Thyroid gland (tissue), 4 donors: ENCODE data around the gene PPIL6. TPM values are rescaled to one million over a fixed set of nuclear protein-coding genes. Genes with fewer than 3 reads are reported as not detected.
A peak's percentile ranks its signal among the peaks of the same experiment; 100 is the strongest.

ENCODE experiments used
- DNase-seq, 2 donors: peaks; one replicate each; pipeline ENCODE4 v3.0.0-alpha.2; 2019
- H3K27ac ChIP-seq, 3 donors: fragments of 200-600 bp; sonication (generic); 1 replicate in 2 of 3; 2 replicates in 1 of 3; pipeline ENCODE4 v1.5.1; 2016 to 2019; ENCODE audit warnings: mild to moderate bottlenecking in 1 of 3, moderate library complexity in 1 of 3
- H3K27me3 ChIP-seq: fragments of 200-600 bp; sonication (generic); one replicate; pipeline ENCODE4 v1.5.1; 2019
- H3K36me3 ChIP-seq, 2 donors: fragments of 200-600 bp; sonication (generic); one replicate each; pipeline ENCODE4 v1.5.1; 2016 to 2019
- H3K4me1 ChIP-seq, 2 donors: fragments of 200-600 bp; sonication (generic); one replicate each; pipeline ENCODE4 v1.5.1; 2017 to 2019
- H3K4me3 ChIP-seq, 3 donors: fragments of 200-600 bp; sonication (generic); replicated peaks in 1 of 3; 1 replicate in 2 of 3; 2 replicates in 1 of 3; pipeline ENCODE4 v1.5.1; 2016; ENCODE audit warnings: mild to moderate bottlenecking in 1 of 3
- H3K9me3 ChIP-seq: fragments of 200-600 bp; sonication (generic); one replicate; pipeline ENCODE4 v1.5.1; 2017
- CTCF ChIP-seq, 6 experiments: fragments of 200-600 bp in 3 of 6; fragments of 450-650 bp in 3 of 6; sonication (generic) in 3 of 6; IDR thresholded peaks; one replicate each; pipeline ENCODE4 v1.5.1; 2016 to 2019; ENCODE audit warnings: antibody characterized with exemption in 6 of 6, mild to moderate bottlenecking in 2 of 6, inconsistent platforms in 1 of 6, moderate library complexity in 1 of 6
- POLR2A ChIP-seq, 2 donors: fragments of 450-650 bp; IDR thresholded peaks; one replicate each; pipeline ENCODE4 v1.6.1; 2017; ENCODE audit warnings: antibody characterized with exemption in 2 of 2, mild to moderate bottlenecking in 2 of 2, moderate library complexity in 1 of 2
- WGBS, 2 donors: methylation state at CpG; one replicate each; pipeline ENCODE4 v1.1.5; 2017; 5-methylcytosine and 5-hydroxymethylcytosine counted together
- intact Hi-C: fragments of 100-400 bp; cut with DNase I; formaldehyde crosslinking; loops from one replicate; pipeline ENCODE4 v1.15.1; 2023
- total RNA-seq, 4 donors: library from RNA; depleted of rRNA; stranded (reverse); fragments of >200 nt; gene quantifications; one replicate each; pipeline ENCODE4 v1.2.3, GENCODE V29; 2016

PPIL6 gene
- total RNA-seq, 4 donors from 2014 or later = 20.1 to 31.2 (median 27.0) TPM

DNA sequence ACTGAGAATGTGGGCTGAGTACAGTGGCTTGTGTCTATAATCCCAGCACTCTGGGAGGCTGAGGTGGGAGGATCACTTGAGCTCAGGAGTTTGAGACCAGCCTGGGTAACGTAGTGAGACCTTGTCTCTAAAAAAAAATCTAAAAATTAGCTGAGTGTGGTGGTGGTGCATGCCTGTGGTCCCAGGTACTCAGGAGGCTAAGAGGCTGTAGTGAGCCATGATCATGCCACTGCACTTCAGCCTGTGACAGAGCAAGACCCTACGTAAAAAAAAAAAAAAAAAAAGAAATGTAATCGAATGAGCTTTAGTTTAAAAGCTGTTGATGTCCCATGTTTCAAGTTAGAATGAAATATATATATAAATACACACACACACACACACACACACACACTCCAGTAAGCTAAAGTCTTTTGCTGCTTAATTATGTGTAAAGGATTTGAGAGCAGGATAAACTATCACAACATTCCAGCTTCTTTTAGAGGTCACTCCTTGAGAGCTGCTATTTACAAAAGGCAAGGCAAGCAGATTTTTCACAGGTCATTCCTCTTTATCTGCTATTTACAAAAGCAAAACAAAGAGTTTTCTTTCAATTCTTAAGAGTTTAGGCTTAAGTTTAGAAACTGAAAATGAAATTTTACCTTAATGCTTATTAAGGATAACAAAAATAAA lies 19.9 kb upstream of the PPIL6 start:
- TF ChIP-seq CTCF (IDR thresholded peaks at IDR 0.05) (no peak), POLR2A (IDR thresholded peaks at IDR 0.05) (no peak)

DNA sequence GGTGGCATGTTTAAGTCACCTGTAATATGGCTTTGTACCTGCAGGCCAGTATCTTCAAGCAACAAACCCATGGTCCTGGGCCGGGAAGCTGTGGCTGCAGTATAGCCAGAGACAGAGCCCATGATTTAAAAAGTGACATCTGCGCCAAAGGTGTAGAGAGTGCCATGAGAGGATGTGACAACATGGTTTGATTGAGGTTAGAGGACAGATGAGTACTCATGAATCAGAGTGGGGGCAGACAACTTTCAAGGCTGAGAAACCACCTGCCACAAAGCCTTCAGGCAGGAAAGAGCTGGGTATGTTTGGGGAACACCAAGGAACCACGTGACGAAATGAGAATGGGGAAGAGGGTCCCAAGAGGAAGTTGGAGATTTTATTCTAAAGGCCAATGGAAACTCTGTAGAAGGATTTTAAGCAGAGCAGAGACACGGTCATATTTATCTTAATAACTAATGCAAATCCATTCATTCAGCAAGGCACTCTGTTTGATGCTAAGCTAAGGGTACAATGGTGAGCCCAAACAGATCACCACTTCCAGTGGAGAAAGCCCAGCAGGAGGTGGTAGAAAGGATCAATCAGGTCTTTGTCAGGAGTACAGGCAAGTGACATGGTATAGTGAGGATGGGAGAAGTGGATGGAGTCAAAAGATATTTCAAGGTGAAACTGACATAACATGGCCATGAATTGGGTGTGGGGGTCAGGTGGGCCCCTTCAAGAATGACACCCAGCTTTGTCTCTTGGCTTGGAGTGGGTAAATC lies 18.5 kb upstream of the PPIL6 start:
- intact Hi-C loops = no loop called here
- Histone ChIP-seq H3K9me3 (no peaks in the 10 kb centered on the region), H3K27ac (no peak overlapping the region), H3K27me3 (no peaks in the 10 kb centered on the region), H3K36me3 (no peaks in the 10 kb centered on the region), H3K4me3 (no peak overlapping the region), H3K4me1 (peaks cover 24 to 39% of the 10 kb centered on the region in 2 donors)
- DNase-seq = no peak
- 89 to 91% methylated on average over 5 of the region's 5 CpGs for WGBS, 2 donors
- TF ChIP-seq POLR2A (IDR thresholded peaks at IDR 0.05) (no peak), CTCF (IDR thresholded peaks at IDR 0.05) (no peak)

More for the DNA sequence above, 19.9 kb upstream of the PPIL6 start:
- intact Hi-C loops = no loop called here
- Histone ChIP-seq H3K4me3 (no peak overlapping the region), H3K4me1 (peaks cover 24 to 35% of the 10 kb centered on the region in 2 donors), H3K36me3 (no peaks in the 10 kb centered on the region), H3K9me3 (no peaks in the 10 kb centered on the region), H3K27me3 (no peaks in the 10 kb centered on the region), H3K27ac (peak overlapping the region; percentile 67 to 78 (median 75))
- 54 to 72% methylated on average over 3 of the region's 3 CpGs for WGBS, 2 donors
- DNase-seq = peak; percentile 63 to 69

DNA sequence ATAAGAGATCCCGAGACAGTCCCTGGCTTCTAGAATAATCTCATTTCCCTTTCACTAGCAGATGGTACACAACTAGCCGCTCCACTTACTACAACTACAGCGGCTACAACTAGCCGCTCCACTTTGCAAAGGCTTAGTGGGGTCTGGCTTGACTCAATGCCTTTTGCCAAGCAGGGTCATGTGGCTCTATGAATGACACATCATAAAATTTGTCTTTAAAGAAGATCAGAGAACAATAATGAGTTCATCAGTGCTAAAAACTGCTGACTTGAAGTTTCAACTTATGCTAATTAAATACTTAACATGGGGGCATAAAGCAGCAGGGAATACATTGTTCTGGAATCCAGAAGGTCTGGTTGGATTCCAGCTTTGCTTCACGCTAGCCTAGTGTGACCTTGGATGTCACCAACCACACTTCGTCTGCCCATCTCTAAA lies 17.2 kb upstream of the PPIL6 start:
- Histone ChIP-seq H3K4me1 (peaks cover 24 to 39% of the 10 kb centered on the region in 2 donors), H3K4me3 (no peak overlapping the region), H3K27ac (peak overlapping the region in 1 of 3 donors; percentile 71), H3K27me3 (no peaks in the 10 kb centered on the region), H3K9me3 (no peaks in the 10 kb centered on the region), H3K36me3 (no peaks in the 10 kb centered on the region)
- no peak for DNase-seq
- TF ChIP-seq CTCF (IDR thresholded peaks at IDR 0.05) (no peak), POLR2A (IDR thresholded peaks at IDR 0.05) (no peak)
- WGBS, 2 donors = 96 to 97% methylated on average over 6 of the region's 6 CpGs
- intact Hi-C loops = no loop called here

- intact Hi-C loops = no loop called here
- Histone ChIP-seq H3K27ac (peak overlapping the region in 1 of 3 donors; percentile 71), H3K27me3 (no peaks in the 10 kb centered on the region), H3K36me3 (no peaks in the 10 kb centered on the region), H3K4me1 (peaks cover 24 to 44% of the 10 kb centered on the region in 2 donors), H3K4me3 (no peak overlapping the region), H3K9me3 (no peaks in the 10 kb centered on the region)
- 47 to 71% methylated on average over 16 of the region's 16 CpGs for WGBS, 2 donors
- TF ChIP-seq POLR2A (IDR thresholded peaks at IDR 0.05) (peak in 1 of 2 donors; percentile 42), CTCF (IDR thresholded peaks at IDR 0.05) (no peak)
- peak; percentile 86 to 89 for DNase-seq
Measured at GRCh38 chr6:109456710-109457561, 16.5 kb upstream of the PPIL6 start.
